WTC11 (cell line): ENCODE measurements around the gene EIF4B. TPM values are rescaled to one million over a fixed set of nuclear protein-coding genes. Genes with fewer than 3 reads are reported as not detected.

Experiments
- ATAC-seq: fragments of 200-7000 bp; cut with Tn5 transposase; 2 replicates; pipeline ENCODE4 v1.10.0; 2021; ENCODE audit warnings: mild to moderate bottlenecking, moderate library complexity
- CTCF ChIA-PET: fragments of 300-600 bp; sonication (Branson Sonifier 250); formaldehyde crosslinking; loops from one replicate; lab custom pipeline; 2021; ENCODE audit warnings: antibody characterized with exemption; lab: Charles Lee
- POLR2A ChIA-PET: fragments of 350-600 bp; sonication (Branson Sonifier 250); formaldehyde crosslinking; loops from one replicate; lab custom pipeline; 2021; ENCODE audit warnings: antibody characterized with exemption; lab: Charles Lee
- DNase-seq: peaks from one replicate; pipeline ENCODE4 v3.0.0; 2021; ENCODE audit warnings: low spot score
- H3K27ac Mint-ChIP-seq: 2 replicates; pipeline ENCODE4 v1.8.0; 2021; ENCODE audit warnings: mixed read lengths
- H3K27me3 Mint-ChIP-seq: 2 replicates; pipeline ENCODE4 v1.8.0; 2021; ENCODE audit warnings: low read depth, mild to moderate bottlenecking, moderate library complexity, mixed read lengths
- H3K36me3 Mint-ChIP-seq: 2 replicates; pipeline ENCODE4 v1.8.0; 2021; ENCODE audit warnings: mixed read lengths
- H3K4me1 Mint-ChIP-seq: 2 replicates; pipeline ENCODE4 v1.8.0; 2022; ENCODE audit warnings: mixed read lengths
- H3K4me3 Mint-ChIP-seq: 2 replicates; pipeline ENCODE4 v1.8.0; 2021; ENCODE audit warnings: mild to moderate bottlenecking, moderate library complexity, mixed read lengths
- H3K9me3 Mint-ChIP-seq: 2 replicates; pipeline ENCODE4 v1.8.0; 2021; ENCODE audit warnings: mixed read lengths
- CBFB ChIP-seq: sonication (generic); formaldehyde crosslinking; IDR thresholded peaks from 2 replicates; pipeline ENCODE4 v1.8.1; 2022; ENCODE audit warnings: mild to moderate bottlenecking, low read depth, missing genetic modification reagents
- CREB1 ChIP-seq: sonication (generic); formaldehyde crosslinking; IDR thresholded peaks from 2 replicates; pipeline ENCODE4 v1.8.0; 2023; ENCODE audit warnings: mild to moderate bottlenecking, missing genetic modification reagents
- CREM ChIP-seq: sonication (generic); formaldehyde crosslinking; IDR thresholded peaks from 2 replicates; pipeline ENCODE4 v1.8.1; 2022; ENCODE audit warnings: mild to moderate bottlenecking, missing genetic modification reagents, moderate library complexity
- E2F5 ChIP-seq: sonication (generic); formaldehyde crosslinking; IDR thresholded peaks from 2 replicates; pipeline ENCODE4 v1.8.1; 2022; ENCODE audit warnings: mild to moderate bottlenecking, moderate library complexity, missing genetic modification reagents
- ETV6 ChIP-seq: sonication (generic); formaldehyde crosslinking; IDR thresholded peaks from 2 replicates; pipeline ENCODE4 v1.8.1; 2022; ENCODE audit warnings: mild to moderate bottlenecking, missing genetic modification reagents
- FOXK1 ChIP-seq: sonication (generic); formaldehyde crosslinking; IDR thresholded peaks from 2 replicates; pipeline ENCODE4 v1.8.0; 2022; ENCODE audit warnings: mild to moderate bottlenecking, moderate library complexity, missing genetic modification reagents
- HMGA2 ChIP-seq: fragments of 250-450 bp; sonication (Bioruptor Pico); IDR thresholded peaks from 2 replicates; pipeline ENCODE4 v1.4.0; 2021; ENCODE audit warnings: mild to moderate bottlenecking, moderate library complexity
- JAZF1 ChIP-seq: fragments of 250-450 bp; sonication (Bioruptor Pico); IDR thresholded peaks from 2 replicates; pipeline ENCODE4 v1.9.0; 2021; ENCODE audit warnings: moderate library complexity, mild to moderate bottlenecking, inconsistent platforms
- KAT7 ChIP-seq: sonication (generic); formaldehyde crosslinking; IDR thresholded peaks from 2 replicates; pipeline ENCODE4 v1.8.1; 2023; ENCODE audit warnings: missing genetic modification reagents, mild to moderate bottlenecking, borderline replicate concordance
- OVOL2 ChIP-seq: fragments of 250-450 bp; sonication (Bioruptor Pico); IDR thresholded peaks from 2 replicates; pipeline ENCODE4 v1.9.0; 2021; ENCODE audit warnings: mild to moderate bottlenecking, borderline replicate concordance
- PRDM15 ChIP-seq: sonication (generic); formaldehyde crosslinking; IDR thresholded peaks from 2 replicates; pipeline ENCODE4 v1.8.0; 2022; ENCODE audit warnings: missing genetic modification reagents
- ZBTB43 ChIP-seq: sonication (generic); formaldehyde crosslinking; IDR thresholded peaks from 2 replicates; pipeline ENCODE4 v1.8.1; 2023; ENCODE audit warnings: mild to moderate bottlenecking, missing genetic modification reagents
- ZNF219 ChIP-seq: sonication (generic); formaldehyde crosslinking; IDR thresholded peaks from 2 replicates; pipeline ENCODE4 v1.8.0; 2023; ENCODE audit warnings: missing genetic modification reagents, mild to moderate bottlenecking, borderline replicate concordance
- ZNF423 ChIP-seq: fragments of 250-450 bp; sonication (Bioruptor Pico); IDR thresholded peaks from 2 replicates; pipeline ENCODE4 v2.1.2; 2022; ENCODE audit warnings: mild to moderate bottlenecking, moderate library complexity
- ZNF425 ChIP-seq: fragments of 250-450 bp; sonication (Bioruptor Pico); conservative IDR thresholded peaks from 2 replicates; pipeline ENCODE4 v1.9.0; 2021; ENCODE audit warnings: mild to moderate bottlenecking
- total RNA-seq: library from RNA; stranded (reverse); gene quantifications from 3 replicates; pipeline ENCODE4 v1.2.3, GENCODE V29; 2021

The EIF4B gene
- total RNA-seq, 1 experiment from 2014 or later: 730 TPM

GRCh38 chr12:52971679-52972329, 34.5 kb upstream of the EIF4B start:
- CTCF ChIA-PET: interaction anchor here (0.6 to 4.6 kb wide), 12 partner anchors 9 to 101 kb away, joined by 3 to 31 read pairs (median 6); partner anchors contain the start of gene KRT8
- ATAC-seq (peak; percentile 68), DNase-seq (no peak)
- peak; percentile 77 for TF ChIP-seq ZNF423
- no peak for TF ChIP-seq KAT7 (CRISPR knock-in tag)
- peaks cover 34% of the 10 kb centered on the region for H3K4me1 Mint-ChIP-seq
- H3K27ac Mint-ChIP-seq: peak overlapping the region; percentile 86; the same call in 1 of the 2 replicates
- no peak overlapping the region for H3K4me3 Mint-ChIP-seq
- POLR2A ChIA-PET: interaction anchor here (0.6 to 1.6 kb wide), 3 partner anchors 22 to 1848 kb away, joined by 3 to 5 read pairs (median 3); partner anchors contain the start of genes KRT18 and KRT8
- H3K9me3 Mint-ChIP-seq: no peaks in the 10 kb centered on the region
- no peaks in the 10 kb centered on the region for H3K36me3 Mint-ChIP-seq
- H3K27me3 Mint-ChIP-seq: peaks cover 30% of the 10 kb centered on the region

- Mint-ChIP-seq H3K4me3 (no peak overlapping the region), H3K4me1 (peaks cover 30% of the 10 kb centered on the region), H3K27ac (no peak overlapping the region), H3K27me3 (peaks cover 13% of the 10 kb centered on the region), H3K36me3 (no peaks in the 10 kb centered on the region), H3K9me3 (no peaks in the 10 kb centered on the region)
- ATAC-seq (no peak), DNase-seq (no peak)
- no peak for TF ChIP-seq CBFB
- POLR2A ChIA-PET: no interaction called here
- CTCF ChIA-PET: interaction anchor here (0.7 to 2.4 kb wide), 4 partner anchors 10 to 104 kb away, joined by 3 to 15 read pairs (median 4); no protein-coding TSS in a partner anchor
These were observed 31.1 kb upstream of the EIF4B start for GRCh38 chr12:52975204-52975603.

- H3K27me3 Mint-ChIP-seq: peaks cover 13% of the 10 kb centered on the region
- H3K4me3 Mint-ChIP-seq: no peak overlapping the region
- H3K36me3 Mint-ChIP-seq: no peaks in the 10 kb centered on the region
- ChIA-PET POLR2A (no interaction called here), CTCF (interaction anchor here (2.4 kb wide), 1 partner anchor 91 kb away, joined by 15 read pairs; no protein-coding TSS in a partner anchor)
- ATAC-seq: peak; percentile 68
- peak; percentile 63 for DNase-seq
- peaks cover 30% of the 10 kb centered on the region for H3K4me1 Mint-ChIP-seq
- TF ChIP-seq CBFB: no peak
- peak; percentile 92 for TF ChIP-seq PRDM15 (CRISPR knock-in tag)
- no peak overlapping the region for H3K27ac Mint-ChIP-seq
- no peaks in the 10 kb centered on the region for H3K9me3 Mint-ChIP-seq
These were observed 30.3 kb upstream of the EIF4B start for GRCh38 chr12:52975820-52976573.

GRCh38 chr12:52976574-52977071, 29.6 kb upstream of the EIF4B start:
- TF ChIP-seq HMGA2 (CRISPR knock-in tag) (no peak), E2F5 (no peak), CREM (CRISPR knock-in tag) (no peak)
- Mint-ChIP-seq H3K4me1 (peaks cover 26% of the 10 kb centered on the region), H3K36me3 (no peaks in the 10 kb centered on the region), H3K9me3 (no peaks in the 10 kb centered on the region), H3K4me3 (no peak overlapping the region), H3K27me3 (peaks cover 13% of the 10 kb centered on the region), H3K27ac (no peak overlapping the region)
- CTCF ChIA-PET: interaction anchor here (12.6 kb wide), 1 partner anchor 95 kb away, joined by 526 read pairs; no protein-coding TSS in a partner anchor
- POLR2A ChIA-PET: interaction anchor here (1.4 kb wide), 1 partner anchor 71 kb away, joined by 7 read pairs; no protein-coding TSS in a partner anchor
- no peak; the same call in 1 of the 2 replicates for ATAC-seq
- DNase-seq: no peak

- no peaks in the 10 kb centered on the region for H3K9me3 Mint-ChIP-seq
- no peak overlapping the region for H3K4me3 Mint-ChIP-seq
- H3K36me3 Mint-ChIP-seq: no peaks in the 10 kb centered on the region
- POLR2A ChIA-PET: interaction anchor here (0.6 to 1.4 kb wide), 2 partner anchors 72 to 968 kb away, joined by 5 to 7 read pairs; no protein-coding TSS in a partner anchor
- H3K27me3 Mint-ChIP-seq: peaks cover 13% of the 10 kb centered on the region
- CTCF ChIA-PET: interaction anchor here (0.7 to 12.6 kb wide), 4 partner anchors 78 to 926 kb away, joined by 3 to 526 read pairs (median 6); partner anchors contain the start of gene NR4A1
- no peak for ATAC-seq
- no peak overlapping the region; the same call in 1 of the 2 replicates for H3K27ac Mint-ChIP-seq
- no peak for DNase-seq
- H3K4me1 Mint-ChIP-seq: peaks cover 21% of the 10 kb centered on the region
- no peak for TF ChIP-seq CREB1
- TF ChIP-seq ETV6 (CRISPR knock-in tag): no peak
- no peak for TF ChIP-seq ZNF425 (CRISPR knock-in tag)
- no peak for TF ChIP-seq OVOL2 (CRISPR knock-in tag)
- TF ChIP-seq ZBTB43 (CRISPR knock-in tag): no peak
- no peak for TF ChIP-seq JAZF1 (CRISPR knock-in tag)
- no peak for TF ChIP-seq ZNF219 (CRISPR knock-in tag)
- no peak for TF ChIP-seq FOXK1 (CRISPR knock-in tag)
These were observed 29.1 kb upstream of the EIF4B start for GRCh38 chr12:52977170-52977569.
